ENCODE measurements around the gene IRF4. TPM values are rescaled to one million over a fixed set of nuclear protein-coding genes. Genes with fewer than 3 reads are reported as not detected.

IRF4 gene
- total and polyA plus RNA-seq, 2 donors (not counting 3 experiments of a cell fraction or from before 2014, with no cell fraction given): not detected

DNA sequence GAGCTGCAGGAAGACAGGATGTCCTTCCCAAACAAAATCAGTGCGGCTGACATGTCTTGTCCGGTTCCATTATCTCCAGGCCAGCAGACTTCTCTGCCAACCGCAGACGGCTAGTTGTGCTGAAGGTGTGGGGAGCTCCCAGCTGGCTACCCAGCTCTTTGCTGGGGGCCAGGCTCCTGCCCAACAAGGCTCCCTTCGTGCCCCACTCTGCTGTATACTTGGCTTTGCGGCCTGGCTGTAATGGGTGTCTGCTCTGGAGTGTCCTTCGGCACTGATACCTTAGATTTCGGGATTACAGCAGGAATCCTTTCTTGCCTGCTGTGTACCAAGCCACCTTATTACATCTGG, 48.7 kb upstream of the IRF4 start:
- Histone ChIP-seq H3K27me3 (ENCODE audit: control insufficient read depth in 2 of 2, insufficient read depth in 2 of 2, low read length in 2 of 2) (no peaks in the 10 kb centered on the region), H3K79me2 (ENCODE audit: control insufficient read depth, insufficient read depth, low read length) (no peaks in the 10 kb centered on the region), H3K36me3 (ENCODE audit: control insufficient read depth in 2 of 2, extremely low read depth in 1 of 2, insufficient read depth in 2 of 2, low read length in 2 of 2) (peaks cover 0 to 3% of the 10 kb centered on the region in 2 experiments), H2AFZ (ENCODE audit: low read depth, low read length) (no peak overlapping the region), H3K9ac (replicated peaks; ENCODE audit: extremely low read depth, insufficient read depth, low read length) (no peak overlapping the region), H3K27ac (ENCODE audit: insufficient read depth, low read depth, low read length) (no peak overlapping the region), H3K4me1 (ENCODE audit: control insufficient read depth, extremely low read depth, insufficient read depth, low read length) (no peaks in the 10 kb centered on the region), H4K20me1 (replicated peaks; ENCODE audit: control insufficient read depth, extremely low read depth, insufficient read depth, low read length) (no peaks in the 10 kb centered on the region), H3K9me1 (replicated peaks; ENCODE audit: control insufficient read depth, extremely low read depth, insufficient read depth, low read length) (no peaks in the 10 kb centered on the region), H3K4me3 (replicated peaks in 1 of 3; ENCODE audit: insufficient read depth in 1 of 3, low read depth in 1 of 3, low read length in 3 of 3) (no peak overlapping the region), H3K9me3 (replicated peaks; ENCODE audit: control insufficient read depth, insufficient read depth, low read length) (no peaks in the 10 kb centered on the region), H3K4me2 (ENCODE audit: insufficient read depth, low read length) (no peak overlapping the region)
- intact Hi-C loops (cut with micrococcal nuclease) (no loop called here), dilution Hi-C loops (cut with MboI; ENCODE audit: extremely low pct_ligation_motif_present, low sequenced_read_pairs) (no loop called here)
- ChIA-PET POLR2A (no interaction called here), CTCF (interaction anchor here (0.8 to 0.9 kb wide), 2 partner anchors 9 to 10 kb away, joined by 3 read pairs; no protein-coding TSS in a partner anchor)
- TF ChIP-seq JUN (IDR thresholded peaks at IDR 0.05; ENCODE audit: borderline replicate concordance, insufficient read depth, insufficient read length, low read depth) (no peak), MYC (IDR thresholded peaks at IDR 0.05; ENCODE audit: low read depth, low read length) (no peak), POLR2A (IDR thresholded peaks at IDR 0.05; ENCODE audit: low read depth, low read length) (no peak), CTCF (IDR thresholded peaks at IDR 0.05; ENCODE audit: extremely low read depth in 1 of 2, insufficient read depth in 1 of 2, low read depth in 1 of 2, low read length in 2 of 2) (no peak), EZH2 (IDR thresholded peaks at IDR 0.05; ENCODE audit: borderline replicate concordance, low read depth, low read length, severe bottlenecking) (no peak), GATA2 (IDR thresholded peaks at IDR 0.05; ENCODE audit: insufficient read depth, insufficient read length, low read depth, low read length) (no peak), FOS (IDR thresholded peaks at IDR 0.05; ENCODE audit: borderline replicate concordance, insufficient read depth, low read length) (no peak), POLR2AphosphoS5 (IDR thresholded peaks at IDR 0.05; ENCODE audit: insufficient read depth, low read depth, low read length) (no peak)
- TF ChIP-seq, protein P1, sequence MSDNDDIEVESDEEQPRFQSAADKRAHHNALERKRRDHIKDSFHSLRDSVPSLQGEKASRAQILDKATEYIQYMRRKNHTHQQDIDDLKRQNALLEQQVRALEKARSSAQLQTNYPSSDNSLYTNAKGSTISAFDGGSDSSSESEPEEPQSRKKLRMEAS (IDR thresholded peaks at IDR 0.05; ENCODE audit: insufficient read depth, insufficient read length): no peak
- BruUV-seq (replicated peaks): no TSS peak
- no peak for DNase-seq (ENCODE audit: low read depth, low spot score)
- no peak for FAIRE-seq
